ENCODE measurements around the gene ENO4.

The ENO4 gene

DNA sequence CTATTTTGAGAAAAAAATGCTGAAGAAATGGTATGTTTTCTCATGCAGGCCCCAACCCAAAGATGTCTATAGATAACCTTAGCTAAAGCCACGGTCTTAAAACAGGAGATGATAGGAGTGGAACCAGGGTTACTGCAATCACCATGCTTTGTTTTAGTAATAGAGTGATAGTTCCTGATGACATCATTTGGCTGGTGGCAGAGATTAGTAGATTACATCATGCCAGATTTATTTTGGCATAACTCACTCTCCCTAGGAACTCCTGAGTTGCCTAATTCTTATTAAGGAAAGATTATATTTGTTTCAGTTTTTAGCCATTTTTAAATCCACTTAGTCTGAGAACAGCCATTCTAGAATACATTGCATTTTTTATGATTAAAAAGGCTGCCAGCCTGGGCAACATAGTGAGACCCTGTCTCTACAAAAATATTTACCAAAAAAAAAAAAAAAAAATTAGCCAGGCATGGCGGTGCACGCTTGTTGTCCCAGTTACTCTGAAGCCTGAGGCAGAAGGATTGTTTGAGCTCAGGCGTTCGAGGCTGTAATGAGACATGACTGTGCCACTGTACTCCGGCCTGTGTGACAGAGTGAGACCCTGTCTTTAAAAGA lies 17.8 kb downstream of the ENO4 start:
- DNase-seq (ENCODE audit: insufficient read length, low spot score), result no peak
- FAIRE-seq, result no peak

DNA sequence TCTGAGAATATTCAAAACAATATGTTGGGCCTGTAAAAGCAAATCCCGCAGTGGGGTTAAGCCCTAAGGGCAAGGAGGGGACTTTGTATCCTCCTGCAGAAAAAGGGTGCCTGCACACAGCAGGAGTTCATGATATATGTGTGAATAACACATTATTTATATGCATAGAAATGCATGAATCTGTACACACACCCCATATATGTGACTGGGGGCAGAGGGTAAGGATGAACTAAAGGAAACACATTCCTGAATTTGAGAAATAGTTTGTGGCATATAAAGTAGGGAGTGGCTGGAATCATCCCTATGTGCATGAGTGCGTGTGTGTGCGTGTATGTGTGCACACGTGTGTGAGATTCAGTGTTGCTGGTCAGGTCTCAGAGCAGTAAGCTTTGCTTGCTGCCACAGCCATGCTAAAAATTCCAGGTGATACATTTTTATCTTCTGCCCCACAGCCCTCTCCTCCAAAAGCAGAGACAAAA lies 18.9 kb downstream of the ENO4 start:
- FAIRE-seq, result no peak
- no peak for DNase-seq (ENCODE audit: insufficient read length, low spot score)

DNA sequence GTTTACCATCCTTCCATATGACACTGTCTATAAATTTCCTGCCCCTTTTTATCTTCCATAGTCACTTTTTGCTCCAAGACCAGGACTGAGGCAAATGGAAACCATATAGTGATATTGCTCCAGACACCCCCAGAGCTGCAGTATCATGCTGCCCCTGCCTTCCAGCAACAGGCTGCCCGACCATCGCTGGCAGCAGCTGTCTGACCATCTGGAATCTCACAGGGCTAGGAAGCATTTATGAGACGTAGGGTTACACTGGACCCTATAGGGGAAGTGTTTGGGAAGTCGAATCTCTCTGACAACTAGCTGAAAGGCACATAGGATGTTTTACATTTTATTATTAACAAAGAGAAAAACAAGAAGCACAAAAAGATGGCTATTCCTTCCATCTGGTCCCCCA lies 19.4 kb downstream of the ENO4 start:
- FAIRE-seq (no peak), DNase-seq (ENCODE audit: insufficient read length, low spot score) (no peak)

GRCh38 chr10:116870949-116871348 lies 21.6 kb downstream of the ENO4 start:
- DNase-seq (ENCODE audit: insufficient read length, low spot score), result no peak
- no peak for FAIRE-seq

GRCh38 chr10:116873134-116873533 lies 23.8 kb downstream of the ENO4 start:
- DNase-seq (ENCODE audit: insufficient read length, low spot score) (no peak), FAIRE-seq (no peak)

- FAIRE-seq (no peak), DNase-seq (ENCODE audit: insufficient read length, low spot score) (no peak)
These were observed 26.6 kb downstream of the ENO4 start for GRCh38 chr10:116875897-116876296.

DNA sequence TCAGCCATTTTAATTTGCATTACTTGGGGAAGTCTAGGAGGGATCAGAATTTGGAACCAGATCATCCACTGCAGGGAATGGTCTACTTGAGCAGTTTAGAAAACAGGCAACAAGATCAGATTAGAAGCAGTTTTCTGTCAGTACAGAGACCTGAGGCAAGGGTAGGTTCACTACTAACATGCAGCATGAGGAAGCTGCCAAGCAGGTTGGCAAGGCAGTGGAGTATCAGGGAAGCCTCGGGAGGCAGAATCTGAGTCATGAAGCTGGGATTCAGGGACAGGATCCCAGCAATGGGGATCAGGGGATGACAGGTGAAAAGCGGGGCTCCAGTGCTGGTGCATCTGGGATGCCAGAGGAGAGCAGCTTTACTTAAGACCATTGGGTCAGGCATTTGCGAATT lies 28.1 kb downstream of the ENO4 start:
- FAIRE-seq (no peak), DNase-seq (ENCODE audit: insufficient read length, low spot score) (no peak)

GRCh38 chr10:116878123-116878522 lies 28.8 kb downstream of the ENO4 start:
- no peak for FAIRE-seq
- DNase-seq (ENCODE audit: insufficient read length, low spot score), result no peak

DNA sequence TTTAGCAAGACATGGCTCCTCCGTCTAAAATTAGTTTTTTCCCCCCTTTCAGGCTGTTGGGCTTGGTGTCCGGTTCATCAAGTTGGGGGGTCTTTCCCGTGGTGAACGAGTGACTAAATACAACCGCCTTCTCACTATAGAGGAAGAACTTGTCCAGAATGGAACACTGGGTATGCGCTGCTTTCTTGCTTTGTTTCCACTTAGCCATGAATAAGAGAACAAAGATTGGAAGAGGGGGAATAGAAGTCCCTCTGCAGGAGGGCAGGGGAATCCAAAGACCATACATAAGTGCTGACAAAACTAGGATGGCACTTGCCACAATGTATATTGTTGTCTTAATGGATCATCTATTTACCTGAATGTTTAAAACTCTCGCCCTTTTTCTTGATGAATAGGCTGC lies 30.5 kb downstream of the ENO4 start:
- no peak for DNase-seq (ENCODE audit: insufficient read length, low spot score)
- no peak for FAIRE-seq

DNA sequence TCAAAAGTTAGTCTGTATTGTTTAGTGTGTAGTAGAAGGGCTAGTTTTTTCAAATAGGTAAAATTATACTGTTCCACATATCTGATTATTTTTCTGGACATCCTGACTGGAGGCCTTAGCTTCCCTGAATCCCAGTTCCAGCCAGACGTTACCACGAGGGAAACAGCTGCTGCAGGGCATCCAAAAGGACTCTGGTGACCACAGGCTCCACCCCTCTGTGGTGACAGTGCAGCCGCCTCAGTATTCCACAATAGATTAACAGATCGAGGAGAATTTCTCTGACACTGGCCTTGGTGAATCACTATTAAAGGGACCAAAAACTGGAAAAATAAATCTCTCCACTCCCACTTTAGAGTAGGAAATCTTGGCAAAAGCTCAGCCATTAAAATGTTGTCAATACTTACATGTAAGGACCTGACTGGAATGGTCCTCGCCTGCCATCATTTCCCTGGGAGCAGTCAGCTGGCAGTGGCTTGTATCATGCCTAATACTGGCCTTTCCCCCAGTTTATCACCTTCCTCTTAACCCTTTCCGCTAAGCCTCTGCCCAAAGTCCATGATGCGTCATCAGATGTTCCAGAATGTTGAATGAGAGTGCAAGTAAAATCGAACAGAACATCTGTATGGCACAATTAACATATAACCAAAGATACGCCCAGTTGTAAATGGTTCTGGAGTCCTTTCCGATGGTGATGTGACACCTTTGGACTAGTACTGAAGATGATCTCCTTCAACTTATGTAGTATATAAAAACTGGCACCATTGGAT lies 31.6 kb downstream of the ENO4 start:
- DNase-seq (ENCODE audit: insufficient read length, low spot score), result no peak
- FAIRE-seq, result no peak

GRCh38 chr10:116882639-116883038 lies 33.3 kb downstream of the ENO4 start:
- FAIRE-seq, result no peak
- DNase-seq (ENCODE audit: insufficient read length, low spot score), result no peak

GRCh38 chr10:116886772-116887171 lies 37.5 kb downstream of the ENO4 start:
- DNase-seq (ENCODE audit: insufficient read length, low spot score), result no peak
- FAIRE-seq, result no peak

DNA sequence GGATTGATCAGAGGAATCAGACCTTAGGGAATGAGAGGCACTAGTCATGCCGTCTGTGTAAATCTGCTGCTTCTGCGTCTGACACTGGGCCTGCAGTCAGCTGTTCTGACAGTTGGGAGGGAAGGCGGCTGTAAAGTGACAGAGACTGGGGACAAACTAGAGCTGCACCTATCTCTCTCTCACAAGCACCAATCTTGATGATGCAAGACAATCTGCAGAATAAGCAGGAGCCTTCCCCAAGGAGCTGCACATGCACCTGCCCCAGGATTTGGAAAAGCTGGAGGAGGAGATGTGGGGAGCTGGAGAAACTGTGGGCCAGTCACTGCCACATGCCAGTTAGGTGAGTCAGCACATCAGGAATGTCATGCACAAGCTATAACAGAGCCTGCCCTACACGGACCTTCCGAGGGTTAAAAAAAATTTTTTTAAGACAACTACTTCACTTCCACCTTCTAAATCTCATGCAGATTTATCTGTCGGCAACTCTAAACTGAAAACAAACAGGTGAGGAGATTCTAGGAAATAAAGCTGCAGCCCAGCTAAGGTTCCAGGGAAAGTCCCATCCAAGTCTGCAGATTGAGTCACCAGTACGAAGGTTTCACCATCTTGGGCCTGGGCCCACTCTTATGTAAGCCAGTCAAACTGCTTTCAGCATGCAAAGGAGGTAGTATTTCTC lies 39.2 kb downstream of the ENO4 start:
- DNase-seq (ENCODE audit: insufficient read length, low spot score) (peak; percentile 57), FAIRE-seq (no peak)

DNA sequence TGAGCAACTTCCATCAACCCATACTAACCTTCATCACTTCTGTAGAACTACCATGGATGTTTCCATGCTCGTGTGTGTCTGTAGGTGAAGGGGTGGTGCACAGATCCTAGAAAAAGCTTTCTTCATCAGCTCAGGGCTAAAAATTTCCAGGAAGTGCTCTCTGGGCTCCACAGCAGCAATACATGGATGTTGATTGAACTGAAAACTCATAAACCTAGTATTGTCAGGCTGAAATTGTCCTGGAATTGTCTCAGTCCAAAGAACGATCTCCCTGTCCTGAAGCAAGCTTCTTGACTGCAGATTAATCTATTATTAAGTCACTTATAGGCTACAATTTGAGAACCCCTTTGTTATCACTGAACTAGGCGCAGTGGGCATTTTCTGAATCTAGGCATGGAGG lies 39.8 kb downstream of the ENO4 start:
- FAIRE-seq, result no peak
- no peak for DNase-seq (ENCODE audit: insufficient read length, low spot score)

DNA sequence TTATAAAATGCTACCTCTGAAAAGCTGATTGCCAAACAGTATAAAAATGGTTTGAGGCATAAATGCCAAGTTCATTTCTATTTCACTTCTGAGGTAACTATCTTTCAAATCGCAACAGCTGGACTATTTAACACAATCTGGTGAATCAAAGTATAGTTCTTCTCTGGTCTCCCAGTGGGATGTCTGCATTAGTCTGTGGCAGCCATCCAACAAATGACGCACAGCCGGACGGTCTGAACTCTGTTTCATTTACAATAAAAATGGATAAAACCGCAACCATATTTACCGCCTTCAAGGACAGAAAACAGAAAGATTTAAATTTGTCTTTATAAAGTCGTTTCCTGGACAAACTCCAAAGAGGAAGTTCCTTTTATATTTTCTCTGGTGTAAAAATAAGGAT lies 41.9 kb downstream of the ENO4 start:
- peak; percentile 12 for DNase-seq (ENCODE audit: insufficient read length, low spot score)
- no peak for FAIRE-seq

GRCh38 chr10:116892907-116893685 lies 43.8 kb downstream of the ENO4 start:
- no peak for FAIRE-seq

GRCh38 chr10:116893686-116894037 lies 44.4 kb downstream of the ENO4 start:
- no peak for FAIRE-seq
- DNase-seq (ENCODE audit: insufficient read length, low spot score), result no peak

More at GRCh38 chr10:116892907-116893685, 43.8 kb downstream of the ENO4 start:
- no peak for DNase-seq (ENCODE audit: insufficient read length, low spot score)

GRCh38 chr10:116899626-116900025 lies 50.3 kb downstream of the ENO4 start:
- DNase-seq (ENCODE audit: insufficient read length, low spot score) (no peak), FAIRE-seq (no peak)

DNA sequence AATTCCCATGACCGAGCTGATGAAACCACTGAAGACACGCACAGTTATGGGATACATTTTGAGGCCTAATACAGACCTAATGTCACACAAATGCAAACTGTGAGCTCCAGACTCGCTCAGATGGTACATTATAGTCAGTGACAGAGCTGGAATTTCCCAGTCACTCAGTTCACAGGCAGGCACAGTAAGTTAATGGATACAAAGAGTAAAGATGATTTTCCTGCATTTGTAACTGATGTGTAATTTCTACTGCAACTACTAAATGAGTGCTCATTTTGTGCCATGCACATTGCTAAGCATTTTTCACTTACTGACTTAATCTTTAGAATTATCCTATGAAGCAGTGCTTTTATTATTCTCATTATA lies 56.5 kb downstream of the ENO4 start:
- FAIRE-seq, result no peak

DNA sequence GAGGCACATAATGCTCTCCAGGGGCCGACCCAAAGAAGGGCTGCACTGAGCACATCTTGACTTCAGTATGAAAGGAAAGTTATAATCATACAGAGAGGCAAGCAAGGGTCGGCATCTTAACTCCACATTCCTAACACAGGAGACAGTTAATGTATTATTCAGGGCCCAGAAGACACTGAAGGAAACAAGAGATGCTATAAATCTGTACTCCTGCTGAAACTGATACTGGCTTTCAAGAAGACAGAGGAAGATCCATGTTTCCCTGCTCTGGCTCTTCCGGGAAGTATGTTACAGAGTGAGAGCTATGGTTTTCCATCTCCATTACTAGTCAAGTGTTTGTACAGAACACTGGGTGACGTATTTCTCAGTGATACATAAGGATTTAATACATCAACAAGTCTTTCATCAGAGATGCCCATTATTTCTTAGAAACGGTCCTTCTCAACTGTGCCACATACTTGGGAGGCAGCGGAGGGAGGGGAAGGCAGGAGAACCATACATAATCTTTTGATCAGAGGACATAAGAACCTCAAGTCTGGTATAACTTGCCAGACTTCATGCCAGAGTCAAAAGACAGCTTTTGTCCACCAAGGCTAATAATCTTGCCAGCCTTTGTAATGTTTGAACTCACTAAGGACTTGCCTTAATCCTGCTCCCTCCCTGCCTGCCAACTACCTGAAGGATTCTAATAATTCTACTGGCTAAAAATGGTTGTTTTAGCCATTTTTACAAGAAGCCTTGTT lies 58.1 kb downstream of the ENO4 start:
- no peak for FAIRE-seq

More for the DNA sequence above, 56.5 kb downstream of the ENO4 start:
- no peak for DNase-seq (ENCODE audit: insufficient read length, low spot score)

More for the DNA sequence above, 58.1 kb downstream of the ENO4 start:
- DNase-seq (ENCODE audit: insufficient read length, low spot score), result no peak

Measured in HTR-8/SVneo (cell line).